GM23338 (cell line): ENCODE measurements around the gene APOLD1.

ENCODE experiments used
- CREB1 ChIP-seq: fragments of 250-450 bp; sonication (Bioruptor Pico); IDR thresholded peaks from 2 replicates; pipeline ENCODE4 v1.5.0; 2020; ENCODE audit warnings: low read depth, mild to moderate bottlenecking, moderate library complexity
- CTCF ChIP-seq, 2 experiments: fragments of 200-600 bp in 1 of 2; sonication (generic) in 1 of 2; conservative IDR thresholded peaks; 2 replicates each; pipeline versions ENCODE4 v1.5.1 to v1.6.1; 2016 to 2017; ENCODE audit warnings: antibody characterized with exemption in 2 of 2, low read depth in 2 of 2, mild to moderate bottlenecking in 2 of 2, moderate library complexity in 1 of 2
- EZH2 ChIP-seq: fragments of 200-600 bp; sonication (generic); IDR thresholded peaks from one replicate; pipeline ENCODE4 v1.8.0; 2017; ENCODE audit warnings: antibody characterized with exemption, mild to moderate bottlenecking, low read depth; ENCODE audit not compliant: unreplicated experiment
- EZH2phosphoT487 ChIP-seq: fragments of 200-600 bp; sonication (generic); IDR thresholded peaks from one replicate; pipeline ENCODE4 v1.8.1; 2018; ENCODE audit warnings: antibody characterized with exemption; ENCODE audit not compliant: unreplicated experiment
- NANOG ChIP-seq: IDR thresholded peaks from 2 replicates; pipeline ENCODE4 v1.6.1; 2016; ENCODE audit warnings: antibody characterized with exemption, borderline replicate concordance
- POLR2AphosphoS5 ChIP-seq: IDR thresholded peaks from 2 replicates; pipeline ENCODE4 v1.6.1; 2016; ENCODE audit warnings: antibody characterized with exemption, low read depth
- TF ChIP-seq, protein P1 (sequence below): IDR thresholded peaks from one replicate; pipeline ENCODE4 v1.6.1; 2018; ENCODE audit warnings: antibody characterized with exemption; ENCODE audit not compliant: unreplicated experiment
- TF ChIP-seq, protein P2 (sequence below): IDR thresholded peaks from 2 replicates; pipeline ENCODE4 v1.6.1; 2016; ENCODE audit warnings: antibody characterized with exemption

DNA sequence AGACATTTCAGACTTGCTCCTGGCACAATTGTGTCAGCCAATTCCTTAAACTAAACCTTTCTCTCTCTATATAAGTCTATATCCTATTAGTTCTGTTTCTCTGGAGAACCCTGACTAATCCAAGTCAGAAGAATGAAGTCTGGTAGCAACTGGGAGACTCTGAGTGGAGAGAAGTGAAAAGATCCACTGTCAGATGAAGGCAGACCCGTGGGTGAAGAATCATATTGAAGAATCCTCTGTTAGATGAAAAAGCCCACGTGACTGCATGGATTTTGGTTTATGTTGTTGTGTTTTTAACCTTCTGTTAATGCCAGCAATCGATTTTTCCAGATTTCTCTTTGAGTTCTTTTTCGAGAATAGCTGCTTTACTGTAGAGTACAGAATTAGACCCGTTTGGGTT lies 29.5 kb upstream of the APOLD1 start:
- TF ChIP-seq CTCF (conservative IDR thresholded peaks at IDR 0.05; ENCODE audit: low read depth in 2 of 2): no peak
- TF ChIP-seq NANOG: no peak
- no peak for TF ChIP-seq EZH2phosphoT487
- no peak for TF ChIP-seq POLR2AphosphoS5
- no peak for TF ChIP-seq CREB1 (CRISPR knock-in tag)
- no peak for TF ChIP-seq EZH2
- TF ChIP-seq, protein P1, sequence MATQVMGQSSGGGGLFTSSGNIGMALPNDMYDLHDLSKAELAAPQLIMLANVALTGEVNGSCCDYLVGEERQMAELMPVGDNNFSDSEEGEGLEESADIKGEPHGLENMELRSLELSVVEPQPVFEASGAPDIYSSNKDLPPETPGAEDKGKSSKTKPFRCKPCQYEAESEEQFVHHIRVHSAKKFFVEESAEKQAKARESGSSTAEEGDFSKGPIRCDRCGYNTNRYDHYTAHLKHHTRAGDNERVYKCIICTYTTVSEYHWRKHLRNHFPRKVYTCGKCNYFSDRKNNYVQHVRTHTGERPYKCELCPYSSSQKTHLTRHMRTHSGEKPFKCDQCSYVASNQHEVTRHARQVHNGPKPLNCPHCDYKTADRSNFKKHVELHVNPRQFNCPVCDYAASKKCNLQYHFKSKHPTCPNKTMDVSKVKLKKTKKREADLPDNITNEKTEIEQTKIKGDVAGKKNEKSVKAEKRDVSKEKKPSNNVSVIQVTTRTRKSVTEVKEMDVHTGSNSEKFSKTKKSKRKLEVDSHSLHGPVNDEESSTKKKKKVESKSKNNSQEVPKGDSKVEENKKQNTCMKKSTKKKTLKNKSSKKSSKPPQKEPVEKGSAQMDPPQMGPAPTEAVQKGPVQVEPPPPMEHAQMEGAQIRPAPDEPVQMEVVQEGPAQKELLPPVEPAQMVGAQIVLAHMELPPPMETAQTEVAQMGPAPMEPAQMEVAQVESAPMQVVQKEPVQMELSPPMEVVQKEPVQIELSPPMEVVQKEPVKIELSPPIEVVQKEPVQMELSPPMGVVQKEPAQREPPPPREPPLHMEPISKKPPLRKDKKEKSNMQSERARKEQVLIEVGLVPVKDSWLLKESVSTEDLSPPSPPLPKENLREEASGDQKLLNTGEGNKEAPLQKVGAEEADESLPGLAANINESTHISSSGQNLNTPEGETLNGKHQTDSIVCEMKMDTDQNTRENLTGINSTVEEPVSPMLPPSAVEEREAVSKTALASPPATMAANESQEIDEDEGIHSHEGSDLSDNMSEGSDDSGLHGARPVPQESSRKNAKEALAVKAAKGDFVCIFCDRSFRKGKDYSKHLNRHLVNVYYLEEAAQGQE: no peak
- TF ChIP-seq, protein P2, sequence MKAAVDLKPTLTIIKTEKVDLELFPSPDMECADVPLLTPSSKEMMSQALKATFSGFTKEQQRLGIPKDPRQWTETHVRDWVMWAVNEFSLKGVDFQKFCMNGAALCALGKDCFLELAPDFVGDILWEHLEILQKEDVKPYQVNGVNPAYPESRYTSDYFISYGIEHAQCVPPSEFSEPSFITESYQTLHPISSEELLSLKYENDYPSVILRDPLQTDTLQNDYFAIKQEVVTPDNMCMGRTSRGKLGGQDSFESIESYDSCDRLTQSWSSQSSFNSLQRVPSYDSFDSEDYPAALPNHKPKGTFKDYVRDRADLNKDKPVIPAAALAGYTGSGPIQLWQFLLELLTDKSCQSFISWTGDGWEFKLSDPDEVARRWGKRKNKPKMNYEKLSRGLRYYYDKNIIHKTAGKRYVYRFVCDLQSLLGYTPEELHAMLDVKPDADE: no peak
